GM06990 (cell line): ENCODE measurements around the gene MPND.

ENCODE experiments used
- DNase-seq: peaks from one replicate; pipeline ENCODE4 v3.0.0-alpha.2; 2011; ENCODE audit not compliant: insufficient read length; ENCODE audit errors: extremely low read depth
- H3K27me3 ChIP-seq: replicated peaks from 2 replicates; pipeline ENCODE4 v1.6.0; 2011; ENCODE audit warnings: low read length; ENCODE audit not compliant: control insufficient read depth, insufficient read depth
- H3K36me3 ChIP-seq: 2 replicates; pipeline ENCODE4 v1.5.1; 2011; ENCODE audit warnings: low read length; ENCODE audit not compliant: control insufficient read depth, insufficient read depth
- H3K4me3 ChIP-seq: replicated peaks from 2 replicates; pipeline ENCODE4 v1.5.1; 2011; ENCODE audit warnings: low read depth, mild to moderate bottlenecking, control low read depth, low read length
- TF ChIP-seq, protein P1 (sequence below): IDR thresholded peaks from 2 replicates; pipeline ENCODE4 v1.5.1; 2011; ENCODE audit warnings: low read length, control low read depth, mild to moderate bottlenecking, inconsistent platforms; ENCODE audit not compliant: insufficient read depth, poor library complexity, severe bottlenecking

MPND gene

GRCh38 chr19:4354897-4355296 is 11.5 kb downstream of the MPND start:
- no peak for DNase-seq
- peaks cover 11% of the 10 kb centered on the region for H3K36me3 ChIP-seq
- no peaks in the 10 kb centered on the region for H3K27me3 ChIP-seq
- no peak overlapping the region for H3K4me3 ChIP-seq
- TF ChIP-seq, protein P1, sequence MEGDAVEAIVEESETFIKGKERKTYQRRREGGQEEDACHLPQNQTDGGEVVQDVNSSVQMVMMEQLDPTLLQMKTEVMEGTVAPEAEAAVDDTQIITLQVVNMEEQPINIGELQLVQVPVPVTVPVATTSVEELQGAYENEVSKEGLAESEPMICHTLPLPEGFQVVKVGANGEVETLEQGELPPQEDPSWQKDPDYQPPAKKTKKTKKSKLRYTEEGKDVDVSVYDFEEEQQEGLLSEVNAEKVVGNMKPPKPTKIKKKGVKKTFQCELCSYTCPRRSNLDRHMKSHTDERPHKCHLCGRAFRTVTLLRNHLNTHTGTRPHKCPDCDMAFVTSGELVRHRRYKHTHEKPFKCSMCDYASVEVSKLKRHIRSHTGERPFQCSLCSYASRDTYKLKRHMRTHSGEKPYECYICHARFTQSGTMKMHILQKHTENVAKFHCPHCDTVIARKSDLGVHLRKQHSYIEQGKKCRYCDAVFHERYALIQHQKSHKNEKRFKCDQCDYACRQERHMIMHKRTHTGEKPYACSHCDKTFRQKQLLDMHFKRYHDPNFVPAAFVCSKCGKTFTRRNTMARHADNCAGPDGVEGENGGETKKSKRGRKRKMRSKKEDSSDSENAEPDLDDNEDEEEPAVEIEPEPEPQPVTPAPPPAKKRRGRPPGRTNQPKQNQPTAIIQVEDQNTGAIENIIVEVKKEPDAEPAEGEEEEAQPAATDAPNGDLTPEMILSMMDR, result no peak

- peaks cover 25% of the 10 kb centered on the region for H3K36me3 ChIP-seq
Measured at GRCh38 chr19:4357095-4357797, 13.9 kb downstream of the MPND start.

GRCh38 chr19:4357921-4358326 is 14.6 kb downstream of the MPND start:
- Histone ChIP-seq H3K4me3 (no peak overlapping the region), H3K36me3 (peaks cover 29% of the 10 kb centered on the region), H3K27me3 (no peaks in the 10 kb centered on the region)
- TF ChIP-seq, protein P1, result no peak
- DNase-seq, result no peak

More at GRCh38 chr19:4357095-4357797, 13.9 kb downstream of the MPND start:
- TF ChIP-seq, protein P1, result no peak
- Histone ChIP-seq H3K4me3 (no peak overlapping the region), H3K27me3 (no peaks in the 10 kb centered on the region)
- no peak for DNase-seq

DNA sequence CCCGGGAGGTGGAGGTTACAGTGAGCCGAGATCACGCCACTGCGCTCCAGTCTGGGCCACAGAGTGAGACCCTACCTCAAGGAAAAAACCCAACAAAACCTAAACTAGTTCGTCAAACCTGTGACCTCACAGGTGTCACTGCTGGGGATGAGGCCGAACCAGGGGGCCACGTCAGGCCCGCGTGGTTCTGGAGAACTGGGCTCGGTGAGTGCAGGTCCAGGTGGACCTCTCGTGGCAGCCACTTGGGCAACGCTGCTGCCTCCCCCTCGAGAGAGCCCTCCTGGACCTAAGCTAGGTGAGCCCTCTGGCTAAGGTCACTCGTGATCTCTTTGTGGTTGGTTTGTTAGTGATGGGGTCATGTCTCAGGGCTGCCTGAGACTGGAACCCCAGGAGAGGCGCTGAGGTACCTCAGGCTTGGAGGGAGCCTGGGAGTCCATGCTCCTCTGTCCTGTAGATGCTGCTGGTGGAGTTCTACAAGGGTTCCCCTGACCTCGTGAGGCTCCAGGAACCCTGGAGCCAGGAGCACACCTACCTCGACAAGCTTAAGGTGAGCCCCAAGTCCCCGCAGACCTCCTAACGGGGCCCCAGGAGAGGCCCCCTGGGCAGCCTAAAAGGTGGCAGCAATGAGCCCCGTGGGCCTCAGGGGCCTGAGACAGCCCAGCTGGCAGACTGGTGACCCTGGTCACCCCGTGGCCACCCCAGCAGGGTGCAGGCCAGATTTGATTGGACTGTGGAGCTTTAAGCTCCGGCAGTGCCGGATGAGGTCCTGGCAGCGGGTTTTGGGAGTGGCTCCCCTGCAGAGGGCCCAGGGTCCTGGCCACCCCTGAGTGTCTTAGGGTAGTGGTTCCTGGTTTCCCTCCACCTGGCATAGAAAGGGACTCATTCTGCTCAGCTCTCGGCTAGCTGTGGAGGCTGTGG is 15.6 kb downstream of the MPND start:
- Histone ChIP-seq H3K27me3 (no peaks in the 10 kb centered on the region), H3K4me3 (no peak overlapping the region), H3K36me3 (peaks cover 39% of the 10 kb centered on the region)
- DNase-seq, result peak; percentile 2
- TF ChIP-seq, protein P1, result no peak

DNA sequence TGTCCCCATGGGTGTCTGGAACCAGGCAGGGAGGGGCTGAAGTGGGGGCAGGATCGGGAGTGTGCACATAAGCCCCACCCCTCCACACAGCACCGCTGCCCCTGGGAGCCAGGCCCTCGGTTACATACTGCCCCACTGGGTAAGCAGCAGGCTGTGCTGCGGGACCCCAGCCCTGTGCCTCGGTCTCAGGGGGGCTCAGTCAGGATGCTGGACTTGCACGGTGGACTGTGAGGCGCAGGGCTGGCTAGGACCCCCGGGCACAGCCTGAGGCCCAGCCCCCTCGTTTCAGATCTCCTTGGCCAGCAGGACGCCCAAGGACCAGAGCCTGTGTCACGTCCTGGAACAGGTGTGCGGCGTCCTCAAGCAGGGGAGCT is 16.3 kb downstream of the MPND start:
- DNase-seq, result no peak
- TF ChIP-seq, protein P1, result no peak
- Histone ChIP-seq H3K4me3 (no peak overlapping the region), H3K27me3 (no peaks in the 10 kb centered on the region), H3K36me3 (peaks cover 41% of the 10 kb centered on the region)
